ENCODE results near the gene LOXL3. TPM values are rescaled to one million over a fixed set of nuclear protein-coding genes. Genes with fewer than 3 reads are reported as not detected.
A peak's percentile ranks its signal among the peaks of the same experiment; 100 is the strongest.

The LOXL3 gene
- total RNA-seq, 1 experiment from 2014 or later = 0.88 TPM

DNA sequence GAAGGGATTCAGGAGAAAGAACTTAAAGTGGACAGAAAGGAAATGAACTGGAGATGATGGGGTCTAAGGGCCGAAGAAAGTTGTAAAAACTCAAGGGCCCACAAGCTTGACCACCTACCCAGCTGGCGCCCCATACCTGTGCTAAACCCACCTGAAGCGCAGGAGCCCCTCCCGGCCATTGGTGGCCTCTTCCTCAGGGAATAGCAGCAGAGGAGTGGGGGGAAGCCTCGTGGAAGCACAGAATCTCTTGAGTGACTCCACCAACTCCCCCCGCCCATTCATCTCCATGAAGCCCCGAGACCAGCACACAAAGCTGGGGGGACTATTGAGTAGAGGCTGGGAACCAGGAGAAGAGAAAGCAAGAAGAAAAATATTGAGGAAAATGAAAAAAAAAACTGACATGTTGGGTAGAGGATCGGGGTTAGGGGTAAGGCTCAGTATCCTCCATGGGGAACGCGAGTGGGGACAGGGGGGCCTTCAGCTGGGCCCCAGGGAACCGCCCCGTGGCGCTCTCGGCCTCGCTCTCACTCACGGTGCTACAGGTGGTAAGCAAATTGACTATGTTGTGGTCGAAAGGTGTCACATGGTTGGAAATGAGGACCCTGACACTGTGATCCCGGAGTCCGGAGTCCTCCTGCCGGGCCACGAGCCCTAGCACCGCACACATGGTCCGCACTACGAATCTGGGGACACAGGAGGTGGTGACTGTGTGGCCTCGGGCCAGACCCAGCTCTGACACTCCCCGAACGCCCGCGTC, 25.0 kb downstream of the LOXL3 start:
- peak overlapping the region; percentile 91 for H3K27ac ChIP-seq (ENCODE audit: low read depth, low read length, poor library complexity, severe bottlenecking)

DNA sequence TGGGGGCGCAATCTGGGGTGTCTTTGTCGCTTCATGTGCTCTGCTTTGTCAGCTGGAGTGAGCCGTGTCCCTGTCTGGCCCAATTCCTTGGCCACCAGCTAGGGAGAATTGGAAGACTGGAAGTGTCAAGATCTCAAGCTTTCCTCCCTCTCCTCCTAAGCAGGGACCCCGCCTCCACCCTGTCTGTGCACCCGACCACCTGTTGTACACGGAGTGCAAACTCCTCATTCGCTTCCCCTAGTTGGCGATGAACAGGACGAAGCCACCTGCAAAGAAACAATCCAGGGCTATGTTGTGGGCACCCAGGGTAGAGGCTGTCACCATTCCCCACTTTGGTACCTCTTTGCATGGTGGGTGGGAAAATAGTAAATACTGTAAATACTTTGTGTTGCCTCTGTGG, 26.0 kb downstream of the LOXL3 start:
- H3K27me3 ChIP-seq (replicated peaks; ENCODE audit: insufficient read depth, low read depth, low read length, poor library complexity) = no peaks in the 10 kb centered on the region
- H3K4me1 ChIP-seq (ENCODE audit: insufficient read depth, low read length, poor library complexity, severe bottlenecking) = peaks cover 16% of the 10 kb centered on the region
- POLR2A ChIA-PET (ENCODE audit: low non-redundant PET) = no interaction called here
- no peaks in the 10 kb centered on the region for H3K9me3 ChIP-seq (ENCODE audit: low read depth, low read length, poor library complexity, severe bottlenecking)
- H3K36me3 ChIP-seq (ENCODE audit: insufficient read depth, low read length, poor library complexity, severe bottlenecking) = peaks cover 28% of the 10 kb centered on the region
- no peak for DNase-seq (ENCODE audit: low spot score)
- no peak overlapping the region for H3K4me3 ChIP-seq (ENCODE audit: low read depth, low read length, poor library complexity, severe bottlenecking)
- intact Hi-C loops (cut with micrococcal nuclease; ENCODE audit: unreplicated experiment) = loop anchor here (2.0 kb wide), 2 partner anchors 21 to 45 kb away; partner anchors contain the start of genes CCDC142, PCGF1 and TTC31
- TSS peak; percentile 70 for BruUV-seq (replicated peaks)
- no peak overlapping the region for H3K27ac ChIP-seq (ENCODE audit: low read depth, low read length, poor library complexity, severe bottlenecking)
- TF ChIP-seq, protein P1, sequence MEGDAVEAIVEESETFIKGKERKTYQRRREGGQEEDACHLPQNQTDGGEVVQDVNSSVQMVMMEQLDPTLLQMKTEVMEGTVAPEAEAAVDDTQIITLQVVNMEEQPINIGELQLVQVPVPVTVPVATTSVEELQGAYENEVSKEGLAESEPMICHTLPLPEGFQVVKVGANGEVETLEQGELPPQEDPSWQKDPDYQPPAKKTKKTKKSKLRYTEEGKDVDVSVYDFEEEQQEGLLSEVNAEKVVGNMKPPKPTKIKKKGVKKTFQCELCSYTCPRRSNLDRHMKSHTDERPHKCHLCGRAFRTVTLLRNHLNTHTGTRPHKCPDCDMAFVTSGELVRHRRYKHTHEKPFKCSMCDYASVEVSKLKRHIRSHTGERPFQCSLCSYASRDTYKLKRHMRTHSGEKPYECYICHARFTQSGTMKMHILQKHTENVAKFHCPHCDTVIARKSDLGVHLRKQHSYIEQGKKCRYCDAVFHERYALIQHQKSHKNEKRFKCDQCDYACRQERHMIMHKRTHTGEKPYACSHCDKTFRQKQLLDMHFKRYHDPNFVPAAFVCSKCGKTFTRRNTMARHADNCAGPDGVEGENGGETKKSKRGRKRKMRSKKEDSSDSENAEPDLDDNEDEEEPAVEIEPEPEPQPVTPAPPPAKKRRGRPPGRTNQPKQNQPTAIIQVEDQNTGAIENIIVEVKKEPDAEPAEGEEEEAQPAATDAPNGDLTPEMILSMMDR (conservative IDR thresholded peaks at IDR 0.05; ENCODE audit: low read depth, low read length) = no peak
- TF ChIP-seq EZH2 (IDR thresholded peaks at IDR 0.05; ENCODE audit: borderline replicate concordance, low read depth, low read length, poor library complexity, severe bottlenecking) = no peak
- CTCF ChIA-PET = no interaction called here

More for the DNA sequence above, 25.0 kb downstream of the LOXL3 start:
- ChIA-PET POLR2A (ENCODE audit: low non-redundant PET) (no interaction called here), CTCF (no interaction called here)
- no peak for DNase-seq (ENCODE audit: low spot score)
- H3K27me3 ChIP-seq (replicated peaks; ENCODE audit: insufficient read depth, low read depth, low read length, poor library complexity) = no peaks in the 10 kb centered on the region
- no peaks in the 10 kb centered on the region for H3K9me3 ChIP-seq (ENCODE audit: low read depth, low read length, poor library complexity, severe bottlenecking)
- TF ChIP-seq EZH2 (IDR thresholded peaks at IDR 0.05; ENCODE audit: borderline replicate concordance, low read depth, low read length, poor library complexity, severe bottlenecking) = no peak
- TF ChIP-seq, protein P1 (conservative IDR thresholded peaks at IDR 0.05; ENCODE audit: low read depth, low read length) = no peak
- H3K4me3 ChIP-seq (ENCODE audit: low read depth, low read length, poor library complexity, severe bottlenecking) = peak overlapping the region; percentile 97
- no TSS peak for BruUV-seq (replicated peaks)
- intact Hi-C loops (cut with micrococcal nuclease; ENCODE audit: unreplicated experiment) = loop anchor here (2.0 kb wide), 2 partner anchors 22 to 46 kb away; partner anchors contain the start of genes CCDC142, PCGF1 and TTC31
- H3K4me1 ChIP-seq (ENCODE audit: insufficient read depth, low read length, poor library complexity, severe bottlenecking) = peaks cover 16% of the 10 kb centered on the region
- peaks cover 30% of the 10 kb centered on the region for H3K36me3 ChIP-seq (ENCODE audit: insufficient read depth, low read length, poor library complexity, severe bottlenecking)

DNA sequence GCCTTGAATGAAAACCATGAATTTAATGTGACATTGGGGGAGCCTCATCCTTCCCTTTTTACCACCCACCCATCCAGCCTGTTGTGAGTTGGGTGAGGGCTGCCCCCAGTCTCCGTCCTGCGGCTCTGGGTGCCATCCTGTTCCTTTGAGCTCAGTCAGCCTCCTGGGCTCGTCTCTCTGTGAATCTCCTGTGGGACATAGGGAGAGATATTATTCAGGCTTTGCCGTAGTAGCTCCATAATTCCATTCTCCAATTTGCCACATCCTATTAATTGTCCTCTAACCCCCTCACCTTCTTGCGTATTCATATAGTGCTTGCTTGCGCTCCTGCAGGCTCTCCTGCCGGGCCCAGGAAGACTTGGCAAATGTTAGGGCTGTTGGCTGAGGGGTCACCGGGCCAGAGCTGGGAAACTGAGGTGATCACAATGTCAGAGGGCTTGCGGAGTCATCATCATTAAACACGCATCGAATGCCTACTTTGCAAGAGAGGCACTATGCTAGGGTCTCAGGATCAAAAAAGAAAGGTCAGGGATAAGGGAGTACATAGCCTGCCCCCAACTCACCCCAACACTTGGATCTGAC, 27.0 kb downstream of the LOXL3 start:
- ChIA-PET POLR2A (ENCODE audit: low non-redundant PET) (no interaction called here), CTCF (no interaction called here)
- DNase-seq (ENCODE audit: low spot score) = no peak
- Histone ChIP-seq H3K4me1 (ENCODE audit: insufficient read depth, low read length, poor library complexity, severe bottlenecking) (peaks cover 16% of the 10 kb centered on the region), H3K36me3 (ENCODE audit: insufficient read depth, low read length, poor library complexity, severe bottlenecking) (peaks cover 25% of the 10 kb centered on the region), H3K27me3 (replicated peaks; ENCODE audit: insufficient read depth, low read depth, low read length, poor library complexity) (no peaks in the 10 kb centered on the region), H3K9me3 (ENCODE audit: low read depth, low read length, poor library complexity, severe bottlenecking) (no peaks in the 10 kb centered on the region), H3K27ac (ENCODE audit: low read depth, low read length, poor library complexity, severe bottlenecking) (no peak overlapping the region), H3K4me3 (ENCODE audit: low read depth, low read length, poor library complexity, severe bottlenecking) (no peak overlapping the region)
- intact Hi-C loops (cut with micrococcal nuclease; ENCODE audit: unreplicated experiment) = no loop called here
- no peak for TF ChIP-seq EZH2 (IDR thresholded peaks at IDR 0.05; ENCODE audit: borderline replicate concordance, low read depth, low read length, poor library complexity, severe bottlenecking)
- TF ChIP-seq, protein P1 (conservative IDR thresholded peaks at IDR 0.05; ENCODE audit: low read depth, low read length) = no peak
- no TSS peak for BruUV-seq (replicated peaks)
